Measurements from ENCODE around the gene TIMM21.

Gene TIMM21

GRCh38 chr18:74110976-74111375, 37.3 kb upstream of the TIMM21 start:
- Histone ChIP-seq H3K27ac (replicated peaks) (no peak overlapping the region), H3K27me3 (ENCODE audit: insufficient read depth, poor library complexity, severe bottlenecking) (peaks cover 10% of the 10 kb centered on the region), H3K4me3 (replicated peaks; ENCODE audit: insufficient read depth, low read length) (no peak overlapping the region)
- TF ChIP-seq GABPA (IDR thresholded peaks at IDR 0.05; ENCODE audit: low read depth) (no peak), POLR2AphosphoS5 (IDR thresholded peaks at IDR 0.05; ENCODE audit: low read depth) (no peak), REST (IDR thresholded peaks at IDR 0.05; ENCODE audit: insufficient replicate concordance, low read depth) (no peak), SPI1 (IDR thresholded peaks at IDR 0.05; ENCODE audit: borderline replicate concordance, low read depth) (no peak)
- TF ChIP-seq, protein P1, sequence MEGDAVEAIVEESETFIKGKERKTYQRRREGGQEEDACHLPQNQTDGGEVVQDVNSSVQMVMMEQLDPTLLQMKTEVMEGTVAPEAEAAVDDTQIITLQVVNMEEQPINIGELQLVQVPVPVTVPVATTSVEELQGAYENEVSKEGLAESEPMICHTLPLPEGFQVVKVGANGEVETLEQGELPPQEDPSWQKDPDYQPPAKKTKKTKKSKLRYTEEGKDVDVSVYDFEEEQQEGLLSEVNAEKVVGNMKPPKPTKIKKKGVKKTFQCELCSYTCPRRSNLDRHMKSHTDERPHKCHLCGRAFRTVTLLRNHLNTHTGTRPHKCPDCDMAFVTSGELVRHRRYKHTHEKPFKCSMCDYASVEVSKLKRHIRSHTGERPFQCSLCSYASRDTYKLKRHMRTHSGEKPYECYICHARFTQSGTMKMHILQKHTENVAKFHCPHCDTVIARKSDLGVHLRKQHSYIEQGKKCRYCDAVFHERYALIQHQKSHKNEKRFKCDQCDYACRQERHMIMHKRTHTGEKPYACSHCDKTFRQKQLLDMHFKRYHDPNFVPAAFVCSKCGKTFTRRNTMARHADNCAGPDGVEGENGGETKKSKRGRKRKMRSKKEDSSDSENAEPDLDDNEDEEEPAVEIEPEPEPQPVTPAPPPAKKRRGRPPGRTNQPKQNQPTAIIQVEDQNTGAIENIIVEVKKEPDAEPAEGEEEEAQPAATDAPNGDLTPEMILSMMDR (IDR thresholded peaks at IDR 0.05; ENCODE audit: insufficient read depth, low read length), result no peak
- DNase-seq (ENCODE audit: low read depth in 1 of 2, low spot score in 1 of 2), result no peak

DNA sequence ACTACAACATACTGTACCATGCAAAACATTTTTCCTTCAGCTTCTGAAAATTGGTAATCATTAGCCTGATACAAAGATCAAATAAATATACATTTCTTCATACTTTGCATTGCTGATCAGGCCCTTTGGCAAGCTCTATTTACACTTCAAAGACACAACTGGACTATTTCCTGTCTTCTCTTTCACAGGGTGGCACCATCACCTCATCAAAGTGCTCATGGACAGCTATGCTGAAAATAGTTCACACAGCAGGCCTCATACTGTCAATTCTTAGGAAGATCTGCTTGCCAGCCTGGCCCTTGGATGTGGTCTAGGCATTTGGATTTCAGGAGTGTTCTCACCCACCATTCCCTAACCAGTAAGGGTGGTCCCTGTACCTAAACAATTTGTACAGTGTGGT, 34.6 kb upstream of the TIMM21 start:
- Histone ChIP-seq H3K27me3 (ENCODE audit: insufficient read depth, poor library complexity, severe bottlenecking) (peaks cover 10% of the 10 kb centered on the region), H3K27ac (replicated peaks) (no peak overlapping the region), H3K4me3 (replicated peaks; ENCODE audit: insufficient read depth, low read length) (no peak overlapping the region)
- TF ChIP-seq GABPA (IDR thresholded peaks at IDR 0.05; ENCODE audit: low read depth) (no peak), SPI1 (IDR thresholded peaks at IDR 0.05; ENCODE audit: borderline replicate concordance, low read depth) (no peak), REST (IDR thresholded peaks at IDR 0.05; ENCODE audit: insufficient replicate concordance, low read depth) (no peak), POLR2AphosphoS5 (IDR thresholded peaks at IDR 0.05; ENCODE audit: low read depth) (no peak)
- TF ChIP-seq, protein P1 (IDR thresholded peaks at IDR 0.05; ENCODE audit: insufficient read depth, low read length), result no peak
- no peak for DNase-seq (ENCODE audit: low read depth in 1 of 2, low spot score in 1 of 2)

- H3K4me3 ChIP-seq (replicated peaks; ENCODE audit: insufficient read depth, low read length), result no peak overlapping the region
- no peak for DNase-seq (ENCODE audit: low read depth in 1 of 2, low spot score in 1 of 2)
Observed at GRCh38 chr18:74114116-74114515, 34.2 kb upstream of the TIMM21 start.

More at GRCh38 chr18:74114116-74114515, 34.2 kb upstream of the TIMM21 start:
- TF ChIP-seq GABPA (IDR thresholded peaks at IDR 0.05; ENCODE audit: low read depth), result no peak
- no peak for TF ChIP-seq SPI1 (IDR thresholded peaks at IDR 0.05; ENCODE audit: borderline replicate concordance, low read depth)
- TF ChIP-seq POLR2AphosphoS5 (IDR thresholded peaks at IDR 0.05; ENCODE audit: low read depth), result no peak
- TF ChIP-seq, protein P1 (IDR thresholded peaks at IDR 0.05; ENCODE audit: insufficient read depth, low read length), result no peak
- no peak for TF ChIP-seq REST (IDR thresholded peaks at IDR 0.05; ENCODE audit: insufficient replicate concordance, low read depth)
- H3K27ac ChIP-seq (replicated peaks), result no peak overlapping the region
- peaks cover 10% of the 10 kb centered on the region for H3K27me3 ChIP-seq (ENCODE audit: insufficient read depth, poor library complexity, severe bottlenecking)

Measured in HL-60 (cell line).